K562 (cell line): Measurements from ENCODE around the gene CCDC159. TPM values are rescaled to one million over a fixed set of nuclear protein-coding genes. Genes with fewer than 3 reads are reported as not detected.

Experiments
- ATAC-seq: fragments of 200-7000 bp; cut with Tn5 transposase; 3 replicates; pipeline ENCODE4 v1.9.1; 2020; ENCODE audit warnings: moderate library complexity
- BruUV-seq: library from RNA; stranded (reverse); fragments of 400-500 nt; replicated peaks from 2 replicates; lab custom pipeline; 2021; lab: Mats Ljungman, UMichigan
- CTCF ChIA-PET: fragments of 300-600 bp; formaldehyde crosslinking; extraction: SDS; loops from one replicate; lab custom pipeline; 2021; ENCODE audit warnings: low intra/inter-chr PET ratio; lab: Yijun Ruan, JAX
- POLR2A ChIA-PET: fragments of 300-600, 350-650 bp; sonication (Branson Sonifier 250); formaldehyde crosslinking; extraction: SDS; loops from one replicate; lab custom pipeline; 2021; ENCODE audit warnings: antibody characterized with exemption, inconsistent platforms; lab: Yijun Ruan, JAX
- DNase-seq, 4 experiments: peaks; one replicate each; pipeline versions ENCODE4 v3.0.0 to v3.0.0-alpha.2; 2011 to 2018; ENCODE audit warnings: low spot score in 3 of 4, mixed read lengths in 3 of 4; ENCODE audit errors: extremely low read depth in 1 of 4
- FAIRE-seq: peaks from 2 replicates; lab custom pipeline; 2011; peaks lifted over from hg19 to GRCh38; lab: Jason Lieb, UNC
- H2AFZ ChIP-seq: 2 replicates; pipeline ENCODE4 v1.6.0; 2011; ENCODE audit warnings: low read depth, low read length, control low read depth, inconsistent platforms
- H3K27ac ChIP-seq: fragments of 200-600 bp; 3 replicates; pipeline ENCODE4 v1.8.0; 2011; ENCODE audit warnings: low read depth, mild to moderate bottlenecking, control low read depth, inconsistent platforms, low read length, moderate library complexity, mixed read lengths; ENCODE audit errors: extremely low read depth
- H3K27me3 ChIP-seq, 2 experiments: fragments of 300-600 bp in 1 of 2; 2 replicates in 1 of 2; 3 replicates in 1 of 2; pipeline versions ENCODE4 v1.6.0 to v1.8.0; 2011; ENCODE audit warnings: inconsistent platforms in 2 of 2, low read length in 2 of 2, mild to moderate bottlenecking in 1 of 2, mixed read lengths in 1 of 2, moderate library complexity in 1 of 2; ENCODE audit not compliant: control insufficient read depth in 2 of 2, insufficient read depth in 2 of 2
- H3K36me3 ChIP-seq: fragments of 300-600 bp; 3 replicates; pipeline ENCODE4 v1.8.0; 2011; ENCODE audit warnings: mild to moderate bottlenecking, low read length, inconsistent platforms; ENCODE audit not compliant: control insufficient read depth, insufficient read depth
- H3K4me1 ChIP-seq, 2 experiments: fragments of 200-600 bp in 1 of 2; replicated peaks in 1 of 2; 2 replicates in 1 of 2; 3 replicates in 1 of 2; pipeline versions ENCODE4 v1.5.1 to v1.8.0; 2011; ENCODE audit warnings: inconsistent platforms in 2 of 2, low read length in 2 of 2, mild to moderate bottlenecking in 1 of 2, mixed read lengths in 1 of 2, moderate library complexity in 1 of 2; ENCODE audit not compliant: control insufficient read depth in 2 of 2, insufficient read depth in 2 of 2
- H3K4me2 ChIP-seq: 2 replicates; pipeline ENCODE4 v1.6.1; 2011; ENCODE audit warnings: low read length, control low read depth, inconsistent platforms, mixed read lengths; ENCODE audit not compliant: insufficient read depth
- H3K4me3 ChIP-seq: fragments of 200-600 bp; sonication (generic), shearing (Covaris generic); 2 replicates; pipeline ENCODE4 v1.5.1; 2016; ENCODE audit warnings: control low read depth, inconsistent platforms
- H3K79me2 ChIP-seq: fragments of 200-600 bp; 3 replicates; pipeline ENCODE4 v1.8.0; 2011; ENCODE audit warnings: low read length, inconsistent platforms; ENCODE audit not compliant: control insufficient read depth, insufficient read depth
- H3K9ac ChIP-seq, 2 experiments: 2 replicates each; pipeline versions ENCODE4 v1.6.0 to v1.6.1; 2011; ENCODE audit warnings: low read depth in 2 of 2, low read length in 2 of 2, control low read depth in 1 of 2, inconsistent platforms in 1 of 2, mild to moderate bottlenecking in 1 of 2, mixed read lengths in 1 of 2; ENCODE audit not compliant: insufficient read depth in 1 of 2
- H3K9me1 ChIP-seq: one replicate; pipeline ENCODE4 v1.6.0; 2011; ENCODE audit warnings: inconsistent platforms, mild to moderate bottlenecking, low read length, moderate library complexity; ENCODE audit not compliant: control insufficient read depth, insufficient read depth
- H3K9me3 ChIP-seq: replicated peaks from 2 replicates; pipeline ENCODE4 v1.5.1; 2011; ENCODE audit warnings: low read depth, low read length, inconsistent platforms; ENCODE audit not compliant: control insufficient read depth, insufficient read depth
- H4K20me1 ChIP-seq: replicated peaks from 2 replicates; pipeline ENCODE4 v1.6.1; 2011; ENCODE audit warnings: low read length, inconsistent platforms, mixed read lengths; ENCODE audit not compliant: control insufficient read depth, insufficient read depth
- BRD4 ChIP-seq: fragments of 200-600 bp; sonication (generic); IDR thresholded peaks from 2 replicates; pipeline ENCODE4 v1.6.1; 2017; ENCODE audit warnings: inconsistent platforms
- CBX5 ChIP-seq: IDR thresholded peaks from 2 replicates; pipeline ENCODE4 v1.6.1; 2014; ENCODE audit warnings: low read depth, borderline replicate concordance
- FUS ChIP-seq: fragments of 200-400 bp; formaldehyde crosslinking; optimal IDR thresholded peaks from 2 replicates; pipeline ENCODE3; 2017; ENCODE audit warnings: low read depth, low read length
- JUND ChIP-seq, 2 experiments: IDR thresholded peaks; 2 replicates in 1 of 2; 3 replicates in 1 of 2; pipeline ENCODE4 v1.6.1; 2011; ENCODE audit warnings: borderline replicate concordance in 2 of 2, low read depth in 2 of 2, low read length in 2 of 2, improper control_type of control experiment in 1 of 2, missing biosample characterization in 1 of 2, missing genetic modification characterization in 1 of 2, missing genetic modification reagents in 1 of 2
- POLR2AphosphoS2 ChIP-seq: IDR thresholded peaks from 2 replicates; pipeline ENCODE4 v1.6.1; 2012; ENCODE audit warnings: low read length, improper control_type of control experiment
- SAFB ChIP-seq: fragments of 200-400 bp; formaldehyde crosslinking; IDR thresholded peaks from 2 replicates; pipeline ENCODE4 v1.6.1; 2017; ENCODE audit warnings: low read depth, low read length, borderline replicate concordance
- SMARCA5 ChIP-seq: fragments of 450-650 bp; IDR thresholded peaks from 2 replicates; pipeline ENCODE4 v1.6.1; 2016
- WHSC1 ChIP-seq: IDR thresholded peaks from one replicate; pipeline ENCODE4 v1.6.1; 2012; ENCODE audit warnings: low read length, control low read depth, inconsistent platforms
- XRCC5 ChIP-seq: fragments of 200-400 bp; formaldehyde crosslinking; IDR thresholded peaks from 2 replicates; pipeline ENCODE4 v1.6.1; 2017; ENCODE audit warnings: low read depth, mild to moderate bottlenecking, low read length
- YBX1 ChIP-seq: fragments of 450-650 bp; IDR thresholded peaks from 2 replicates; pipeline ENCODE4 v1.7.1; 2016; ENCODE audit warnings: mild to moderate bottlenecking
- ZNF274 ChIP-seq: IDR thresholded peaks from 2 replicates; pipeline ENCODE4 v1.6.1; 2011; ENCODE audit warnings: low read depth, mild to moderate bottlenecking, low read length, moderate library complexity, borderline replicate concordance
- ZNF445 ChIP-seq: fragments of 250-450 bp; sonication (Bioruptor Pico); IDR thresholded peaks from 2 replicates; pipeline ENCODE4 v1.4.0; 2020; ENCODE audit warnings: low read depth, mild to moderate bottlenecking, moderate library complexity
- ZNF79 ChIP-seq: fragments of 250-450 bp; sonication (Bioruptor Pico); IDR thresholded peaks from 2 replicates; pipeline ENCODE4 v1.4.0; 2020; ENCODE audit warnings: low read depth, mild to moderate bottlenecking, moderate library complexity
- WGBS: fragments of 100-300 bp; shearing (Covaris generic); methylation state at CpG from one replicate; pipeline ENCODE4 v1.1.6; 2016; ENCODE audit warnings: low coverage, mixed read lengths; ENCODE audit not compliant: insufficient coverage; ENCODE audit errors: missing lambda C conversion rate; 5-methylcytosine and 5-hydroxymethylcytosine counted together
- in situ Hi-C: fragments of 300-500 bp; cut with MboI; formaldehyde crosslinking; loops from 4 replicates; pipeline ENCODE4 v1.15.0; 2018; ENCODE audit warnings: inconsistent platforms, mixed read lengths
- intact Hi-C: fragments of 100-400 bp; cut with micrococcal nuclease; formaldehyde crosslinking; loops from 2 replicates; pipeline ENCODE4 v1.14.2; 2022
- polyA plus RNA-seq, 8 experiments: library from polyadenylated mRNA; depleted of rRNA in 4 of 8; stranded (reverse) in 5 of 8; unstranded in 3 of 8; fragments of >200 nt; fragmentation: Nextera tagmentation in 2 of 8; fragmentation: Illumina TruSeq in 1 of 8; extraction: Ambion mirVana in 2 of 8; extraction: Trizol in 1 of 8; gene quantifications; 2 replicates each; pipeline versions ENCODE4 v1.2.1 to v1.2.3, GENCODE V29; 2011 to 2014; ENCODE audit warnings: inconsistent platforms in 1 of 8, missing spikeins in 1 of 8
- total RNA-seq, 7 experiments: library from RNA; depleted of rRNA in 6 of 7; stranded (reverse); fragments of >200 nt in 6 of 7; fragmentation: Illumina TruSeq in 2 of 7; extraction: Trizol in 2 of 7; gene quantifications; 2 replicates each; pipeline versions ENCODE4 v1.2.1 to v1.2.3, GENCODE V29; 2011 to 2021; ENCODE audit warnings: low replicate concordance in 1 of 7
- TF ChIP-seq, protein P1 (sequence below): fragments of 250-450 bp; sonication (Bioruptor Pico); IDR thresholded peaks from 2 replicates; pipeline ENCODE4 v1.5.0; 2021

The CCDC159 gene
- total and polyA plus RNA-seq, 9 of the 15 experiments (the other 6 are each of a cell fraction or from before 2014, with no cell fraction given), result 0.68 to 10.1 (median 4.7) TPM

- Histone ChIP-seq H3K4me3 (no peak overlapping the region), H3K4me2 (no peak overlapping the region), H3K36me3 (peaks cover 6% of the 10 kb centered on the region; the same call in 1 of the 3 replicates), H3K9me3 (no peaks in the 10 kb centered on the region), H3K79me2 (no peaks in the 10 kb centered on the region), H4K20me1 (no peaks in the 10 kb centered on the region; the same call in 1 of the 2 replicates), H3K9ac (no peak overlapping the region), H3K9me1 (peaks cover 4% of the 10 kb centered on the region), H3K27ac (no peak overlapping the region), H3K4me1 (peaks cover 10 to 36% of the 10 kb centered on the region in 2 experiments; a peak in 4 of 5 replicates), H2AFZ (no peak overlapping the region), H3K27me3 (no peaks in the 10 kb centered on the region)
- intact Hi-C loops (no loop called here), in situ Hi-C loops (no loop called here)
- FAIRE-seq (no peak), DNase-seq (peak in 1 of 4 experiments; percentile 4), ATAC-seq (no peak)
- BruUV-seq, result no TSS peak
- TF ChIP-seq JUND (IDR thresholded peaks at IDR 0.05; ENCODE audit: borderline replicate concordance, low read depth, low read length) (no peak), JUND (tag; IDR thresholded peaks at IDR 0.05; ENCODE audit: borderline replicate concordance, low read depth, low read length) (no peak), ZNF445 (no peak), YBX1 (no peak)
- ChIA-PET CTCF (no interaction called here), POLR2A (interaction anchor here (4.4 kb wide), 1 partner anchor 11 kb away, joined by 36 read pairs; the partner anchor contains the start of gene SWSAP1)
- WGBS, result 83% methylated on average over 10 of the region's 10 CpGs
These were observed 17.6 kb downstream of the CCDC159 start for GRCh38 chr19:11363881-11364280.

- Histone ChIP-seq H3K36me3 (peaks cover 6% of the 10 kb centered on the region; the same call in 1 of the 3 replicates), H3K4me3 (no peak overlapping the region), H3K4me2 (no peak overlapping the region), H3K9me1 (peaks cover 4% of the 10 kb centered on the region), H4K20me1 (no peaks in the 10 kb centered on the region; the same call in 1 of the 2 replicates), H3K9me3 (no peaks in the 10 kb centered on the region), H3K27me3 (no peaks in the 10 kb centered on the region), H3K27ac (no peak overlapping the region), H3K9ac (no peak overlapping the region), H2AFZ (no peak overlapping the region), H3K4me1 (peaks cover 10 to 31% of the 10 kb centered on the region in 2 experiments; a peak in 4 of 5 replicates), H3K79me2 (no peaks in the 10 kb centered on the region)
- POLR2A ChIA-PET, result interaction anchor here (1.4 to 4.4 kb wide), 2 partner anchors 10 to 18 kb away, joined by 3 to 36 read pairs; partner anchors contain the start of genes CCDC159, SWSAP1 and TMEM205
- FAIRE-seq (no peak), ATAC-seq (no peak), DNase-seq (peak in 1 of 4 experiments; percentile 3)
- intact Hi-C loops, result no loop called here
- TF ChIP-seq BRD4 (no peak), XRCC5 (no peak), SMARCA5 (no peak), SAFB (no peak), ZNF79 (no peak), POLR2AphosphoS2 (no peak), CBX5 (no peak), FUS (no peak), ZNF274 (no peak), WHSC1 (no peak)
- TF ChIP-seq, protein P1, sequence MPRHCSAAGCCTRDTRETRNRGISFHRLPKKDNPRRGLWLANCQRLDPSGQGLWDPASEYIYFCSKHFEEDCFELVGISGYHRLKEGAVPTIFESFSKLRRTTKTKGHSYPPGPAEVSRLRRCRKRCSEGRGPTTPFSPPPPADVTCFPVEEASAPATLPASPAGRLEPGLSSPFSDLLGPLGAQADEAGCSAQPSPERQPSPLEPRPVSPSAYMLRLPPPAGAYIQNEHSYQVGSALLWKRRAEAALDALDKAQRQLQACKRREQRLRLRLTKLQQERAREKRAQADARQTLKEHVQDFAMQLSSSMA, result no peak
- BruUV-seq, result no TSS peak
- WGBS, result 73% methylated on average over 12 of the region's 28 CpGs
- CTCF ChIA-PET, result no interaction called here
- in situ Hi-C loops, result no loop called here
These were observed 18.1 kb downstream of the CCDC159 start for GRCh38 chr19:11364296-11364904.
